ENCODE data around the gene ANG.
"Not testable (repeated sequence)": the region's sequence is repeated elsewhere in the genome, so short reads cannot be mapped to it uniquely, and the experiment has no call there.

The ANG gene

DNA sequence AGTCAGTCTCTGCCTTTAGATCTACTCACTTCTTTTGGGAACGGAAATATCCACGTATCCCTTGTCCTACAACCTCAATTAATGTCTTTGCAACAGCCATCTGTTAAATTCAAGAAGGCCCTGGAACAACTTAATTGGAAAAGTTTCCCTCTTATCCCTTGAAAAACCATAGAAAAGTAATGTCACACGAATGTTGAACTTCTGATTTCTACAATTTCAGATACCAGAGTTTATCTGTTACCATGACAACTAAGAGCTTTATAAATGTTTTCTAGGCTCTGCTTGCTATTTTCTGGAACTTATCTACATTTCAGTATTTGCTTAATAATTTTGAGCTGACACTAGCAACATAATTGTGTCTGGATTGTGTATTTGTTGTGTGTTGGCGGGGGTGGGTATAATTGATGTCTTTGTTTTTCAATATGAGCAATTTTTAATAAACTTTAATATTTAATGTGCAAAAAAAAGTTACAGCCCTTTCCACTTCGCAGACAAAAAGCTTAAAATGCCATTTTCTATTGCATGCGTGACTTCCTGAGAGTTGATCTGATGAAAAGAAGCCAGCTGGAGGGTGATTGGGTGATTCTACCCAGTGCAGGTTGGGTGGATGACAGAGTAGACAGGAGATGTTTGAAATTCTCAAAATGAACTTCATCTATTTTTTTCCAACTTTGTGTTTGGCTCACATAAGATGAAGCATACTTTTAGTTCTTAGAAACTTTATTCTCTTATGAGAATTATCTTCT lies 45.3 kb downstream of the ANG start:
- Mint-ChIP-seq H3K27ac (no peak overlapping the region), H3K4me3 (no peak overlapping the region), H3K9me3 (no peaks in the 10 kb centered on the region)

DNA sequence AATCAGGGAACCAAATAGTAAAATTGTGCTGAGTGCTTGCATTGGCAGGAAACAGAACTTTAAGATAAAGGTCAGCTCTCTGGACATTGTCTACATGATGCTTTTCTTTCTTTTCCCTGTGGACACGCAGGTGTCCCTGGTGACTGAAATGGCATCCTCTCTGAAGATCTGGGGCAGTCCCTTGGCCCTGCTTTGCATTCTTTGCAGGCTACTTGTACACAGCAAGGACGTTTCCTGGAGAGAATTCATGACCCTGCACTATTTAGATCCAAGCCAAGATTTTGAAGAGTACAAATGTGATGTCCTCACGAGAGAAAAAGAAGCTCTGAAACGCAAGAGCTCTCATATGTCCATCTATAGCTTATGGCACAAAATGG lies 45.9 kb downstream of the ANG start:
- Mint-ChIP-seq H3K27me3 (ENCODE audit: low read depth) (no peaks in the 10 kb centered on the region), H3K4me1 (no peaks in the 10 kb centered on the region), H3K9me3 (no peaks in the 10 kb centered on the region), H3K4me3 (no peak overlapping the region), H3K27ac (no peak overlapping the region), H3K36me3 (ENCODE audit: low read depth) (no peaks in the 10 kb centered on the region)
- TF ChIP-seq, protein P1, sequence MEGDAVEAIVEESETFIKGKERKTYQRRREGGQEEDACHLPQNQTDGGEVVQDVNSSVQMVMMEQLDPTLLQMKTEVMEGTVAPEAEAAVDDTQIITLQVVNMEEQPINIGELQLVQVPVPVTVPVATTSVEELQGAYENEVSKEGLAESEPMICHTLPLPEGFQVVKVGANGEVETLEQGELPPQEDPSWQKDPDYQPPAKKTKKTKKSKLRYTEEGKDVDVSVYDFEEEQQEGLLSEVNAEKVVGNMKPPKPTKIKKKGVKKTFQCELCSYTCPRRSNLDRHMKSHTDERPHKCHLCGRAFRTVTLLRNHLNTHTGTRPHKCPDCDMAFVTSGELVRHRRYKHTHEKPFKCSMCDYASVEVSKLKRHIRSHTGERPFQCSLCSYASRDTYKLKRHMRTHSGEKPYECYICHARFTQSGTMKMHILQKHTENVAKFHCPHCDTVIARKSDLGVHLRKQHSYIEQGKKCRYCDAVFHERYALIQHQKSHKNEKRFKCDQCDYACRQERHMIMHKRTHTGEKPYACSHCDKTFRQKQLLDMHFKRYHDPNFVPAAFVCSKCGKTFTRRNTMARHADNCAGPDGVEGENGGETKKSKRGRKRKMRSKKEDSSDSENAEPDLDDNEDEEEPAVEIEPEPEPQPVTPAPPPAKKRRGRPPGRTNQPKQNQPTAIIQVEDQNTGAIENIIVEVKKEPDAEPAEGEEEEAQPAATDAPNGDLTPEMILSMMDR (IDR thresholded peaks at IDR 0.05; ENCODE audit: unreplicated experiment in 3 of 3), result no peak

More for the DNA sequence above, 45.3 kb downstream of the ANG start:
- TF ChIP-seq, protein P1 (IDR thresholded peaks at IDR 0.05; ENCODE audit: unreplicated experiment in 3 of 3), result no peak
- H3K4me1 Mint-ChIP-seq, result no peaks in the 10 kb centered on the region
- H3K36me3 Mint-ChIP-seq (ENCODE audit: low read depth), result no peaks in the 10 kb centered on the region
- H3K27me3 Mint-ChIP-seq (ENCODE audit: low read depth), result no peaks in the 10 kb centered on the region

DNA sequence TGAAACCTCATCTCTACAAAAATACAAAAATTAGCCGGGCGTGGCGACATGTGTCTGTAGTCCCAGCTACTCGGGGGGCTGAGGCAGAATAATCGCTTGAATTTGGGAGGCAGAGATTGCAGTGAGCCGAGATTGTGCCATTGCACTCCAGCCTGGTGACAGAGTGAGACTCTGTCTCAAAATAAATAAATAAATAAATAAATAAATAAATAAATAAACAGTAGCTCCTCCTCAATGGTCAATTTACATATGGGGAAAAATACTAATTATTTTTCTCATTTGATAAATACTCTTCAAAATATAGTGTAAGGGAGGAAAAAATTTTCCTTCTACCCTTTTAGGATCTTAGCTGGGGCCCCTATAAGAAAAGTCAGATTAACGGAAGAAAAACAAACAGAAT lies 49.7 kb downstream of the ANG start:
- H3K27ac Mint-ChIP-seq; H3K9me3 Mint-ChIP-seq; H3K4me3 Mint-ChIP-seq; H3K36me3 Mint-ChIP-seq (ENCODE audit: low read depth); H3K4me1 Mint-ChIP-seq; H3K27me3 Mint-ChIP-seq (ENCODE audit: low read depth): not testable (repeated sequence)

DNA sequence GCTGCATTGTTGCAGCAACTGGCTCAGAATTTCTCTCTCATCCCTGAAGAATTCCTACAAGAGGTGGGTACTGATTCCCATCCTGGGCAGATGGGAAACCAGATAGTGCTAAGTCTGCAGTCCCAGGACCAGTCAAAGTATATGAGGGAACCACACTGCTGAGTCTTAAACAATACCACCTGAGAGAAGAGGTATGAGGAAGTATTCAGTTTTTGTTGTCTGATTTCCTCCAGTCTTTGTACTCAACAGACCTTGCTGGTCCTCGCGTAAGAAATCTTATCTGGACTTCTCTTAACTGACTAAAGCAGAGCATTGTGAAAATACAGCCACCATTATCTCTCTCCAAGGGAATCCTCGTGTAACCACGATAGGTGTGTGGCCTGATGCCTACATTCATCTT lies 53.6 kb downstream of the ANG start:
- Mint-ChIP-seq H3K27me3 (ENCODE audit: low read depth) (no peaks in the 10 kb centered on the region), H3K4me3 (no peak overlapping the region)

DNA sequence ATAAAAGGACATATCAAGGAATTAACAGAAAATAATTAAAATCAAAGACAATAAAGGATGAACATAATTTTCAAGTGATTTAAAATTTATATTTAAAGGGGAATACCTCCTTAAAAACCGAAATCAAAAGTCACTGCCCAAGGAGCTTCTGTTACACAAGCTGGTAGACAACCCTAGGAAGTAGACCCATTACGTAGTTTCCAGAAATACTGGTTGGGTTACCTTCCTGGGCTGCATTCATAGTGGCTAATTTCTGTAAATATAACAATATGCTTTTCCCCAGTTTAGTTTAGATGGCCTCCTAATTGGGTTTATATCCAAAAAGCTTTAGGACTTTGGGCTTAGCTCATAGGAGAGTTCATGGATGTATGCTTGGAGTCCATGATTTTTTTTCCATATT lies 55.0 kb downstream of the ANG start:
- Mint-ChIP-seq H3K4me1 (no peaks in the 10 kb centered on the region), H3K27me3 (ENCODE audit: low read depth) (no peaks in the 10 kb centered on the region), H3K27ac (no peak overlapping the region), H3K9me3 (no peaks in the 10 kb centered on the region), H3K36me3 (ENCODE audit: low read depth) (no peaks in the 10 kb centered on the region), H3K4me3 (no peak overlapping the region)
- TF ChIP-seq, protein P1 (IDR thresholded peaks at IDR 0.05; ENCODE audit: unreplicated experiment in 3 of 3), result no peak

More for the DNA sequence above, 53.6 kb downstream of the ANG start:
- Mint-ChIP-seq H3K4me1 (no peaks in the 10 kb centered on the region), H3K27ac (no peak overlapping the region), H3K9me3 (no peaks in the 10 kb centered on the region), H3K36me3 (ENCODE audit: low read depth) (no peaks in the 10 kb centered on the region)
- TF ChIP-seq, protein P1 (IDR thresholded peaks at IDR 0.05; ENCODE audit: unreplicated experiment in 3 of 3), result no peak
